Activated T-helper 1 cell treated with anti-CD3 and anti-CD28 coated beads, Interleukin-2, amount 50 U/mL, for 16 hours (primary cell): Measurements from ENCODE around the gene ST3GAL5.

Experiments
- DNase-seq, 2 donors: peaks; one replicate each; pipeline ENCODE4 v3.0.0-alpha.2; 2020; ENCODE audit warnings: low read depth in 1 of 2, low spot score in 1 of 2

The ST3GAL5 gene

DNA sequence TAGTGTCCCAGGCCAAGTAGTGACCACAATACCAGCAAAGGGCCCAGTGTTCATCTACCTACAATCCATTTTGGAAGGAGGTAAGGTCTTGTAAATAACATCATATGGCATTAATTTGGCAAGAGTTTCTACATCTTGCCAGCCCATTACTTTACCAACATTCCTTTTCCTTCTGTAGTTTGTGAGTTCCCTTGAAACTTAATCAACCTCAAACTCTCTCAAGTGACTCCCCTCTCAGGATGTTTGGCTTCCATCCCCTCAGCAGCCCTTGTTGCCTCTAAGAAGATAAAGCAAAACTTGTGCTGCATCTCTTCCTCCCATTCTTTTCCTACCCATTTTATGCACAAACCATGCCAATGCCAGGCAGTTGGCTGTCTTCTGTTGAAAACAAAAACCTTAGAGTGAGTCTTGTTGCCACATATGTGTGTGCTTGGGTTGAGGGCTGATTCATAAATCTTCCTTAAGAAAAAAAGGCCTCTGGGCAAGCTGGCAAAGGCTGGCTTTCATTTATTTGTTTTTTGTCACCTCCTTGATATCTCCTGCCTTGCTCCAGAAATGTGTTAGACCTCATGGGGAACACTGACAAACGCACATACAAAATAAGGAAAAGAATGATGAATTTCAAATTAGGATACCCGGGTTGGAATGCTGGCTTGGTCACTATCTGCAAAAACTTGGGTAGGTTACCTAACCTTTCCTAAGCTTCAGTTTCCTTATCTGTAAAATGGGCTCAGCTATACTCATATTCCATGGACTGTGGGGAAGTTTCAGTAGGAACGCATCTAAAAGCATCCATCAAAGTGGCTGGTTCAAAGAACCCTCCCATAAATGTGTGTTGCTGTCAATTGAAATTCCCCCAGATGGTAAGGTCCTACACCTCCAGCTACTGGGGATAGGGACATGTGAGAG, 29.4 kb upstream of the ST3GAL5 start:
- no peak for DNase-seq

DNA sequence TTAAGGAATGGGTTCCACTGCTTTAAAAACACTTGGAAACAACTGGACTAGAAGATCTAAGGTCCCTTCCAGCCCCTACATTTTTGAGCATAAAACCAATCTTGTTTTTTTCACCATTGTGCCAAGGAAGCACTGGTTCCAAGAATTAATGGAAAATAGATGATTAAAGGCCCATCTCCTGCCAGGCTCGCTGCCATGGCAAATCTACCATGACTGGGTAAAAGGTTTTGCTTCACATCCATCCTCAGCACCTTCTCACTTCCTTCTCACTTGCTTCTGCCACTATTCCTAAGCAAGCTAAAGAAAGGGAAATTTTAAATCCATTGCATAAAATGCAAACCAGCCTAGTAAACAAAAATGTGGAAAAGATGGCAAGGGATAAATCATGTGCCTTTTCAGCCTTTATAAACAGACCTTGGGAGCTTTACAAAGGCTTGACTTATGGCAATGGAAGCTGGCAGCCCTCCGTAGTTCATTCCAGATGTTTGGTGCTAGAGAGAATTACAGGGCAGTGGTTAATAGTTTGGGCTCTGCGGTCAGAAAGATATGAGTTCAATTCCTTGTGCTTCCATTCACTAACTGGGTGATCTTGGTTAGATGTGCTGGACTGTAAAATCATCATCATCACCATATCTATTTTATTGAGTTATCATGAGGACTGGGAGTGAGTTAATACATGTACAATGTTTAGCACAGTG, 27.0 kb upstream of the ST3GAL5 start:
- DNase-seq = no peak

DNA sequence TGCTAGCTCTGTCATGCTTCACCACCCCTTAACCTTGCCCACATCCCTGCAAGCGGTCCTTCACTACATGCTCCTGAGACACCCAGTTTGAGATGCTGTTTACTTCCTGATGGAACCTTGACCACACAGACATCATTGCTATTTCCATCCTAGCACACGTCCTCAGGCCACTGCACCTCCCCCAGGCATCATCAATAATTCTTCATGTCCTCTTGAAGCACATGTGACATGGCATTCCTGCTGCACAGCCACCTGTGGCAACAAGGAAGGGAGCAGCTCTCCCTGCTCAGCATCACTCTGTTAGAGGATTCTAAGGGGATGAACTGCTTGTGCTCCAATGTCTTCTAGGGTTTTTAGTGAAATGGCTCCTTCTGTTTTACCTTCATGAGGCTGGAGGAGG, 26.1 kb upstream of the ST3GAL5 start:
- no peak for DNase-seq

DNA sequence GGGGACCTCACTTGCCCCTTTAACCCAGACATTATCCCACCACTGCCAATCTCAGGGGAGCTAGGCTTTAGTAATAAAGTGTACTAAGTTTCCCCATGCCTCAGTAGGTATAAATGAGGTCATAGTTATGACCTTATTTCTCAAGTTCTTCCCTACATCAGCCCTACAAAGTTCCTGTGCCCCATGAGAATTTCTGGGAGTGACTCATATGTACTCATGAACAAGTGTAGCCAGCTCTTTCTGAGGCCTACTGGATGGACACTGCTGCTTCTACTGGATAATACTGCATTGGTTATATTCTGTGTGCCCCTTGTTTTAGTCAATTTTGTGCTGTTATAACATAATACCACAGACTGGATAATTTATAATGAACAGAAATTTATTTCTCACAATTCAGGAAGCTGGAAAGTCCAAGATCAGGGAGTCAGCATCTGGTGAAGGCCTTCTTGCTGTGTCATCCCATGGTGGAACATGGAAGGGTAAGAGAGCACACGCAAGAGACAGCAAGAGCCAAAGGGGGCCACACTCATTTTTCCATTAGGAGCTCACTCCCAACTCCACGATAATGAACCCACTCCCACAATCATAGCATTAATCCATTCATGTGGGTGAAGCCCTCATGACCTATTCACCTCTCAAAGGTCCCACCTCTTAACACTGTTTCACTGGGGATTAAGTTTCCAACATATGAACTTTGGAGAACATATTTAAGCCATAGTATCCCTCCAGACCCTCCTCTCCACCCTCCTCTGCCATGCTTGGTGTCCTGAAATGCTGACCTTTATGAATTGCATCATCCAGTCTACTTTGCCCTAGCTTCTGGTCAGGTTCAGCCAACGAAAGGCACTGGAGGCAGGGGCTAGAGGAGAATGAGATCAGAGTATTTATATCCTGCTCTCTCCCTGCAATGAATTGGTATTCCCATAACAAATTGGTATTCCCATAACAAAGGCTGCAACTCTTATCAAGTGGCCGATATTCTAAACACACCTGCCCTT, 25.4 kb upstream of the ST3GAL5 start:
- no peak for DNase-seq

DNA sequence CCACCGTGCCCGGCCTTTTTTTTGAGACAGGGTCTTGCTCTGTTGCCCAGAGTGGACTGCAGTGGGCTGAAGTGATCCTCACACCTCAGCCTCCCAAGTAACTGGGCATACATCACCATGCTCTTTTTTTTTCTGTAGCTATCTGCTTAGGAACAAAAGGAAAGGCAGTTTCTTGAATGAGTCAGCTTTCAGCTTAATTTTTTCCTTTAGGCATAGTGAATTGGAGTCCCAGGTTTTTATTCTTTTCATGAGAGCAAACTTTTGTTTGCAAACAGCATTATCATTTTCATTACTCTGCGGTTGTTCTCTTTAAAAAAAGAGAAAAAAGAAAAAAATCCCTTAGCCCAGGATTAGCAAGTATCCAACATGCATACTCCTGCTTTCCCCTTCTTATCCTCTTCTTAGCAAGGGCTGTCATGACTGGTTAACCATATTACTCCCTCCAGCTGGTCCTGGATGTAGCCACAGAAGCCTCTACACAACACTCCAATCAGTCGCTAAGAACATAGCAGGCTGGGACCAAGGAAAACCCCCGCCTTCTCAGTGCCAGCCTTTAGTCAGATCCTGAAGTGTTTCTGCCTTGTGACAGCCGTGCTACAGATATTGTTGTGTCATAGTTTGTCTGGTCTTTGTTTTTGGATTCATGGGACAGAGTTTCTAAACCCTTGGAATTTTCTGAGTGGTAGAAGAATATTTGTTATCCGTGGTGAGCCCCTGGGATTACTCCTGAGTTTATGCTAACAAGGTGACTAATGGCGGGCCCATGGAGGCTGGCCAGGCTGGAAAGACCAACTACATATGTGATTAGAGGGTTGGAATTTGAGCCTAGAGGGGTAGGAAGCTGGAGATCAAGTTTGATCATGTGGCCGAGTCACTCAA, 23.3 kb upstream of the ST3GAL5 start:
- DNase-seq = no peak

DNA sequence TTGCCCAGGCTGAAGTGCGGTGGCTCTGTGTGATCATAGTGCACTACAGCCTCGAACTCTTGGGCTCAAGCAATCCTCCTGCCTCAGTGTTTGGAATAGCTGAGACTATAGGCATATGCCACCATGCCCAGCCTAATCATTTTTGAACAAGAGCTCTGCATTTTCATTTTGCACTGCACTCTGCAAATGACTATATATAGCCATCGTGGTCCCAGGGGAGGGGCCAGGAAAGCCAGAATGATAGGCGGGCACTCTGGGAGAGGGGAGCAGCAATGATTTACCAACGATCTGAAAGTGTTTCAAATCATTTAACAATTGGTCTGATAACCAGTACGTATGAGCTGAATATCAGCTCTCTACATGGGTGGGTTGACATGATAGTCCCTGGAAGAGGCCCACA, 22.3 kb upstream of the ST3GAL5 start:
- no peak for DNase-seq

DNA sequence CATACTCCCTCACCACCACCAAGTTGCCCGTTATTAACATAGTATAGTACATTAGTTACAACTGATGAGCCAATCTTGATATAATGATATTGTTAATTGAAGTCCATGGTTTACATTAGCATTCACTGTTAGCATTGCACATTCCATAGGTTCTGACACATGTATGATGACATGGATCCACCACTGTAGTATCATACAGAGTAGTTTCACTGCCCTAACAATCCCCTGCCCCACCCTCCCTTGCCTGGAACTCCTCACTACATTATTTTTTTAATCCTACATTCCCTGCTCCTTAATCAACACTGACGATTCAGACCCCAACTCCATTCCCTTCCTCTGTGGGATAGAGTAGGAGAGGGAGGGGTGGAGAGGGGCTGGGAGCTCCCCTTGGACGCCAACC, 20.2 kb upstream of the ST3GAL5 start:
- no peak for DNase-seq

DNA sequence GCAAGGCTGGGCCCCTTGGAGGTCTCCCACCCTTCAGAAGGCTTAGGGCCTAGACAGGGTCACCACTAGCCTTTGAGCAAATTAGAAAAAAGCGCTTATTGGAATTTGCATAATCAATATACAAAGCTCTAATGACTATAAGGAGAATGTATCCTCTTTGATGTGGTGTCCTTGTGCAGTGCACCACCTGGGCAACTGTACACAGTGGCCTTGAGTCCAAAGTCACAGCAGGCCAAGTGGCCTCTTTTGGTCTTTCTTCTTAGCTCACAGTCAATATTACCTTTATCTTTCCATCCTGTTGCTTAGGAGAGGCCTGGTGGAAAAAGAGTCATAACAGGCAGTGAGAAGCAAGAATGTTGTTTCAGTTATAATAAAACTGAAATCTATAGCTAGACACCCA, 19.7 kb upstream of the ST3GAL5 start:
- no peak for DNase-seq

DNA sequence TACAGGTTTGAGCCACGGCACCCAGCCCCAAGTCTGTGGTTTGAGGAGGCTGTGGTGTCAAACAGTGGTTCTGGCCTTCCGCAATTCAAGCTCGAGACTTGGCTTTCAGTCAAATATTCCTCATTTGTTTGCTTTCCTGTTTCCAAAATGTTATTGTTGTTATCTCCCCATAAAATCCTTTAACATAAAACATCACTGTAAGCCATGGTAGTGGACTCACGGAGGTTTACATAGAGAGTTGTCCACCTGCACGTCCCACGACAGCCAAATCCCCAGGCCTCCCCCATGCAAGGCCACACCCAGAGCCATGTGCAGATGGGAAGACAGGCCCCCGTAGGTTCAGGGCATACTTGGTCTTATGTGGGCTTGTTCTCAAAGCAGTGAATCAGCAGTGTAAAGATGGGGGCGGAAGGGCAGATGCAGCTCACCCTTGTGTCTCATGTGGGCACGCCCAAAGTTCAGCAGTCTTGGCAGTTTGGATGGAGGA, 18.9 kb upstream of the ST3GAL5 start:
- DNase-seq = no peak

DNA sequence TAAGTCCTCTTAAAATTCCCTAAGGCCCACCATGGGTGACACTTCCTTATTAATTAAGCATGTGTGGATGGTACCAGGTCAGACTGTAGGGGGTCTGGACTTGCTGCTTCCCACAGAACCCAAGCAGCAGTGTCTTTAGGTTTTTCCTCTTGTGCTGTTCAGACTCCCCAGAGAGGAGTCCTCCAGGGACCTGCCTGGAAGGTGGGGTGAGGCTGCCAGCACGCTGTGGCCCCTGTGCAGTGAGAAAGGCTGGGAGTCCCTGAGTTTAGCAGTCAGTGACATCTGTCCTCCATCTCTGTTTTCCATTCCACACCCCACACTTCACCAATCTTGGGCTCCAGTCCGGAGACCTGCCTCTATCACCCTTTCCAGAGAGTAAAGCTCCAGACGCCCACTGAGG, 18.0 kb upstream of the ST3GAL5 start:
- no peak for DNase-seq

DNA sequence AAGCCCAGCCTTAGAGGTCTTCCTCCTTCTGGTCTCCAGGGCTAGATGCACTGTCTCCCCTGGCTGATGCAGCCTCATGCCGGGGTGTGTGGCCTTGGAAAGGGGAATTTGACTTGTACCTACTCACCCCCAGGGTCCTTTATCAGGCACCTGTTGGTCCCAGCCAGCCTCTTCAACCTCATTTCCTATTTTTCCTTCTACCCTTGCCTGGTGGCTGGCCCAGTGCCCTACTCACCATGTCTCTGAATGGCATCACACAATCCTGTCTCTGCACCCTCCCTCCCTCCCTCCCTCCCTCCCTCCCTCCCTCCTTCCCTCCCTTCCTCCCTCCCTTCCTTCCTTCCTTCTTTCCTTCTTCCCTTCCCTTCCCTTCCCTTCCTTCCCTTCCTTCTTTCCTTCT, 17.1 kb upstream of the ST3GAL5 start:
- no peak for DNase-seq

DNA sequence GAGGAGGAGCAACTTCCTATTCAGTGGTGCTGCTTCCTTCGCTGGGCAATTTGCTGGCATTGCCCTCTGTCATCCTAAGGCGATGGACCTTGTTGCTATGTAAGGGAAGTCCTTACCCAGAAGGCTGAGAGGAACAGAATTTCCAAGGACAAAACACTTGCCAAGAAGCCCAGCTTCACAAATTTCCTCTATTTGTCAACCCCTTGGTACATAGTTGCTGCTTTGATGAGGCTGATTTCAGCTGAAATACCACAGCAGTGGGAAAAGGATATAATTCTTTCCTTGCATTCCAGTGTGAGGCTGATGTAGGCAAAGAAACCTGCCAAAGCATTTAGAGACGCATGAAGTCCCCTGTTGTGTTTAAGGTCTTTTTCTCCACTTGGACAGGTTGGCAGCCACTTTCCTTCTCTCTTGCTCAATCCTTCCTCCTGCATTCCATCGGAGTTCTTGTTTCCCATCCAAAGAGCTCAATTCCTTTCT, 16.4 kb upstream of the ST3GAL5 start:
- no peak for DNase-seq

DNA sequence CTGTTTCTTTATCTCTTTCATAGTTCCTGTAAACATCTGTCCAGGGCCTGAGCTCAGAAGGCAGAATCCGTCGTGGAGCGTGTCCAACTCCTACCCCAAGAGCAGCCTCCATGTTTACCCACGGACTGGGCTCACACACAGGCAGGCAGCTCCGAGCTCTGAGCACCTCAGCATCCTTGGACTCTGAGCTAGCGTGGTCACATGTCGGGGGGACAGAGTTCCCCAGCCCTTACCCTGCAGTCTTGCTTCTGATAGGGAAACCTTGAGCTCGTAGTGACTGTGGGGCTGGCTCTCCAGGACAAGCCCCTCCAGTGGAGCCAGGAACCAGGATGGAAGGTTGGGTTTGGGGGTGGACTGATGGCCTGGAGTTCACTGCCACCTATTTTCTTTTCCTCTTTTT, 15.1 kb upstream of the ST3GAL5 start:
- no peak for DNase-seq

DNA sequence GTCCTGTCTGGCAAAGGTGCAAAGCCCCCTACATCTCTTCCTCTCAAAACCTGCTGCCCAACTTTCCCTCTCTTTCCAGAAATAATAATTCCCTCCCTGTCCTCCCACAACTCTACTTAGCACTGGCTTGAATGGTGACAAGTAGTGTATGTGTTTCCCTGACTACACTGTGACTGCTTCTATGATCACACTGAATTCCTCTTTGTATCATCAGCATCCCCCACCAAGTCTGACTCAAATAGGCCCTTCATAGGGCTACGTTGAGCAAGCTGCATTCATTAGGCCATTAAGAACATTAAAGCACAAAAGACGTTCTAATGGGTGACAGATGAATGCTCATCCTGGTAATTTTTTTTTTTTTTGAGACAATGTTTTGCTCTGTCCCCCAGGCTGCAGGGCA, 13.7 kb upstream of the ST3GAL5 start:
- DNase-seq = no peak

DNA sequence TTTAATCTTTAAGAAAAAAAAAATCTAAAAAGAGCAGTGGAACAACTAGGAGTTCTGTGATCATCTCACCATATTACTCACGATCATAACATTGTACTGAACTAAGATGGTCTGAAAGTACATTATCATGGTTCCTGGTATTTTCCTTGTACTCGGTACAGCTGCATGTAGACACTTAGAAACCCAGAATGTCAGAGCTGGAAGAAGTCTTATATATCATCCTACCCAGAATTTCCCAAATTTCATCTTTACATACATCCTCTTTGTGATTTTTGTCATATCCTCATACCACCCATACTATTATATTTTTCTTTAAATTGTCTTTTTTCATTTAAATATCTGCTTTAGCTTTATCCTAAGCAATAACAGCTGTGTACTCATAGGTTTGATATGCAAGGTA, 12.4 kb upstream of the ST3GAL5 start:
- DNase-seq = no peak

DNA sequence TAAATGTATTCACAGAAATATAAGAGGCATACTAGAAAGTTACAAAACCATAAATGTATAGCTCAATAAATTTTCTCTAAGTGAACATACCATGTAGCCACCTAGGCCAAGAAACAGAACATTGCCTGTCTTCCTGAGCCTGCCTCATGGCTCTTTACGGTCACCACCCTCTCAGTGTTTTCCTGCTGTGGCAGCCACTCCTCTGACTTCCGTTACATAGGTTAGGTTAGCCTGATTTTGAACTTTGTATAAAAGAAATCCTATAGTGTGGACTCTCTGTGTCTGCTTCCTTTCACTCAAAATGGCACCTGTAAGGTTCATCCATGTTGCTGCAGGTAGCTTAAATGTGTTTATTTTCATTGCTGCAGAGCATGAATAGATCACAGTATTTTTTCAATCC, 11.6 kb upstream of the ST3GAL5 start:
- no peak for DNase-seq

DNA sequence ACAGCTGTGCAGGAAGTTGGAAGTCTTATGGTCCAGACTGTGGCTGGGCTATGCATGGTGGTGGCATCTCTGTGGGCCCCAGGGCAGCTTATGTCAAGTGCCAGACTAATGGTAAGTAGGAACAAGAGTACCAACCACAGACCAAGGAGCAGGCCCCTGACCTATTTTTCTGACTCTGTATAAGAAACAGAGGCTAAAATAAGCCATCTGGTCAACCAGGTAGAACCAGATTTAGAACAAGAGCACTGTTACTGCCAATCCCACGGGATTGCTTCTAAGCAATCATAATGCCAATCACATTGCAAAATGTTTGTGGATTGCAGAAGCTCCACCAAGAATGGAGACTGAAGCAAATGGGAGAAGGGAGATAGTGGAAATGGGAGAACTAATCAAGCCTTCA, 11.1 kb upstream of the ST3GAL5 start:
- DNase-seq = no peak

DNA sequence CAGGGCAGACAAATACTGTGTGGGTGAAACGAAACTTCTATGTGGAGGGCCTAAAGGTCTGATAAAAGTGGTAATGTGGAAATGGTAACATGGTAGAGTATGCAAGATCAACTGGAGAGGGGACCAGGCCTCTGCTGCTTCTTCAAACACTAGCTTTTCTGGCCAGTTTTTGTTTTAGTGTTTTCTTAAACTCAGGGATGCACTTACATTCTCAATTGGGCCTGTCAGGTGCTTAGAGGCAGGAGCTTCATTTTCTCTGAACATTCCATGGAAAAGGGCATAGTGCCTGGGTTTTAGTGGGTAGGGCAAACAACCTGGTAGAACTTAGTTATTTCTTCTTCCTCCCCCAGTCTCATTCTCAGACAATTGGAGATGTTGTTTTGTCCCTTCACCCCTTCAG, 10.5 kb upstream of the ST3GAL5 start:
- DNase-seq = no peak

DNA sequence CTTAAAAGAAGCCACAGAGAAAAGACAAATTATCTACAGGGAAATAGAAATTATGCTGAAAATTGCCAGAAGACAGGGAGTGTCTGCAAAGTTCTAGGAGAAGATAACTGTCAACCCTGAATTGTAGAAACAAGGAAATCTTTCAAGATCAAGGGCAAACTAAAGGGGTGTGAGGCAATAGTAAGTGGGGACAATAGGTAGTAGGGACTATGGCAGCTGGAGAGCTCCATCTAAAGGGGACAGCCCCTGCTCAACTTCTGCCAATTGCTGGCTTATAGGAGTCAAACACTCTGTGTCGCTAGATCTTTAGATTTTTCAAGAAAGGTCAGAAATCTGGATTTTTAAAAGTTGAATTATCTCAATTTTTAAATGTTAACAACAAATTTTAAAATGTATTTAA, 10.1 kb upstream of the ST3GAL5 start:
- no peak for DNase-seq
